Tibial nerve (tissue), 4 donors: Measurements from ENCODE around the gene CFAP65.

Experiments used
- EP300 ChIP-seq, 2 donors: sonication (generic); formaldehyde crosslinking; IDR thresholded peaks; one replicate each; pipeline ENCODE4 v1.6.1; 2017; ENCODE audit warnings: antibody characterized with exemption in 2 of 2, mild to moderate bottlenecking in 1 of 2
- TF ChIP-seq, protein P1 (sequence below), 5 experiments: fragments of 200-600 bp in 3 of 5; fragments of 450-650 bp in 2 of 5; sonication (generic) in 3 of 5; IDR thresholded peaks; one replicate each; pipeline ENCODE4 v1.5.1; 2016 to 2019; ENCODE audit warnings: antibody characterized with exemption in 5 of 5, mild to moderate bottlenecking in 3 of 5, moderate library complexity in 2 of 5

DNA sequence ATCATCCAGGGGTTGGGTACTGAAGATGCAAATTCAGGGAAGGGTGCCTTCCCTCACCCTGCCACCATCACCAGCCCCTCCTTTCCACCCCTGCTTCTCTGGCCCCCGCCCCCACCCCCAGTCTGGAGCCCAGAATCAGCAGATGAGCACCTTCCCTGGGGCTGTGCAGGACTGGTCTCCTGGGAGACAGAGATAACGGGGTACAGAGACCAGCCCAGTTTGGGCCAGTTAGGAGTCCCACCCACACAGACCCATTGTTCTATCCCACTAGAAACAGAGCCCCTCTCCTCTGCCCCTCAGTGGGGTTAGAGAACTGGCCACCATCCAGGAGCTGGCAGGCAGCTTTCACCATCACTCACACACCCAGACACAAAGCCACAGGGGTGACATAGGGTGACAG lies 43.6 kb downstream of the CFAP65 start:
- TF ChIP-seq, protein P1, sequence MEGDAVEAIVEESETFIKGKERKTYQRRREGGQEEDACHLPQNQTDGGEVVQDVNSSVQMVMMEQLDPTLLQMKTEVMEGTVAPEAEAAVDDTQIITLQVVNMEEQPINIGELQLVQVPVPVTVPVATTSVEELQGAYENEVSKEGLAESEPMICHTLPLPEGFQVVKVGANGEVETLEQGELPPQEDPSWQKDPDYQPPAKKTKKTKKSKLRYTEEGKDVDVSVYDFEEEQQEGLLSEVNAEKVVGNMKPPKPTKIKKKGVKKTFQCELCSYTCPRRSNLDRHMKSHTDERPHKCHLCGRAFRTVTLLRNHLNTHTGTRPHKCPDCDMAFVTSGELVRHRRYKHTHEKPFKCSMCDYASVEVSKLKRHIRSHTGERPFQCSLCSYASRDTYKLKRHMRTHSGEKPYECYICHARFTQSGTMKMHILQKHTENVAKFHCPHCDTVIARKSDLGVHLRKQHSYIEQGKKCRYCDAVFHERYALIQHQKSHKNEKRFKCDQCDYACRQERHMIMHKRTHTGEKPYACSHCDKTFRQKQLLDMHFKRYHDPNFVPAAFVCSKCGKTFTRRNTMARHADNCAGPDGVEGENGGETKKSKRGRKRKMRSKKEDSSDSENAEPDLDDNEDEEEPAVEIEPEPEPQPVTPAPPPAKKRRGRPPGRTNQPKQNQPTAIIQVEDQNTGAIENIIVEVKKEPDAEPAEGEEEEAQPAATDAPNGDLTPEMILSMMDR (IDR thresholded peaks at IDR 0.05): no peak
- TF ChIP-seq EP300 (IDR thresholded peaks at IDR 0.05): no peak
